WTC11 (cell line): Measurements from ENCODE around the gene TNXB.

Experiments
- CTCF ChIP-seq: fragments of 200-600 bp; IDR thresholded peaks from 2 replicates; pipeline ENCODE4 v1.8.0; 2022; ENCODE audit warnings: antibody characterized with exemption
- ESRRA ChIP-seq: sonication (generic); formaldehyde crosslinking; IDR thresholded peaks from 2 replicates; pipeline ENCODE4 v1.8.1; 2022; ENCODE audit warnings: mild to moderate bottlenecking, missing genetic modification reagents, borderline replicate concordance
- HMGA2 ChIP-seq: fragments of 250-450 bp; sonication (Bioruptor Pico); IDR thresholded peaks from 2 replicates; pipeline ENCODE4 v1.4.0; 2021; ENCODE audit warnings: mild to moderate bottlenecking, moderate library complexity
- JUN ChIP-seq: sonication (generic); formaldehyde crosslinking; IDR thresholded peaks from 2 replicates; pipeline ENCODE4 v1.8.0; 2023; ENCODE audit warnings: mild to moderate bottlenecking, missing genetic modification reagents
- ZSCAN18 ChIP-seq: fragments of 250-450 bp; sonication (Bioruptor Pico); IDR thresholded peaks from 2 replicates; pipeline ENCODE4 v2.1.2; 2022; ENCODE audit warnings: mild to moderate bottlenecking, moderate library complexity
- TF ChIP-seq, protein P1 (sequence below): sonication (generic); formaldehyde crosslinking; IDR thresholded peaks from 2 replicates; pipeline ENCODE4 v1.8.0; 2022; ENCODE audit warnings: mild to moderate bottlenecking, missing genetic modification reagents

- TF ChIP-seq ZSCAN18 (no peak), HMGA2 (CRISPR knock-in tag) (no peak), JUN (no peak), CTCF (no peak), ESRRA (no peak)
- TF ChIP-seq, protein P1, sequence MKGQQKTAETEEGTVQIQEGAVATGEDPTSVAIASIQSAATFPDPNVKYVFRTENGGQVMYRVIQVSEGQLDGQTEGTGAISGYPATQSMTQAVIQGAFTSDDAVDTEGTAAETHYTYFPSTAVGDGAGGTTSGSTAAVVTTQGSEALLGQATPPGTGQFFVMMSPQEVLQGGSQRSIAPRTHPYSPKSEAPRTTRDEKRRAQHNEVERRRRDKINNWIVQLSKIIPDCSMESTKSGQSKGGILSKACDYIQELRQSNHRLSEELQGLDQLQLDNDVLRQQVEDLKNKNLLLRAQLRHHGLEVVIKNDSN (CRISPR knock-in tag): no peak
These were observed 19.7 kb upstream of the TNXB start for GRCh38 chr6:32128751-32129296.
